Bronchus fibroblast of lung (primary cell): ENCODE data around the gene FGF18. TPM values are rescaled to one million over a fixed set of nuclear protein-coding genes. Genes with fewer than 3 reads are reported as not detected.

Experiments used
- total RNA-seq: library from RNA; depleted of rRNA; stranded (reverse); fragments of >200 nt; gene quantifications from 2 replicates; pipeline ENCODE4 v1.2.3, GENCODE V29; 2015

FGF18 gene, protein sequence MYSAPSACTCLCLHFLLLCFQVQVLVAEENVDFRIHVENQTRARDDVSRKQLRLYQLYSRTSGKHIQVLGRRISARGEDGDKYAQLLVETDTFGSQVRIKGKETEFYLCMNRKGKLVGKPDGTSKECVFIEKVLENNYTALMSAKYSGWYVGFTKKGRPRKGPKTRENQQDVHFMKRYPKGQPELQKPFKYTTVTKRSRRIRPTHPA
- total RNA-seq = not detected in 2 replicates

GRCh38 chr5:171418982-171419687 lies at the start of gene FGF18:
Gene FGF18, plus strand, starts transcription at chr5:171419647. Its CDS starts 553 bp downstream, at chr5:171420200.

GRCh38 chr5:171387345-171387969 lies 32.0 kb upstream of the FGF18 start, which contains the start of gene NPM1:
Gene NPM1, plus strand, starts transcription at chr5:171387849. Its CDS starts 100 bp downstream, at chr5:171387949.

Other genes starting within 250 kb of the FGF18 start
- not detected in 2 replicates for gene TLX3, start 110.4 kb upstream of the FGF18 start, total RNA-seq
- gene NPM1, start 31.8 kb upstream of the FGF18 start, total RNA-seq = 1,210 and 1,448 TPM in 2 replicates